ENCODE measurements around the gene PEDS1. TPM values are rescaled to one million over a fixed set of nuclear protein-coding genes. Genes with fewer than 3 reads are reported as not detected.
"Not testable (repeated sequence)": the region's sequence is repeated elsewhere in the genome, so short reads cannot be mapped to it uniquely, and the experiment has no call there.

The PEDS1 gene
- total and polyA plus RNA-seq, 2 experiments from 2014 or later: 36.9 to 37.2 TPM

- Histone ChIP-seq H3K36me3 (peaks cover 2% of the 10 kb centered on the region), H3K27ac (no peak overlapping the region), H3K4me1 (ENCODE audit: low read depth) (peaks cover 8% of the 10 kb centered on the region), H3K9me3 (ENCODE audit: low read depth) (no peaks in the 10 kb centered on the region), H3K4me3 (no peak overlapping the region), H3K27me3 (no peaks in the 10 kb centered on the region)
- no peak for TF ChIP-seq CTCF (IDR thresholded peaks at IDR 0.05; ENCODE audit: low read depth, low read length)
- no peak for DNase-seq (ENCODE audit: low read depth in 1 of 2, low spot score in 1 of 2)
These were observed 16.5 kb downstream of the PEDS1 start for GRCh38 chr20:50136822-50137599.

GRCh38 chr20:50135157-50135556 lies 18.4 kb downstream of the PEDS1 start:
- H3K4me1 ChIP-seq (ENCODE audit: low read depth): peaks cover 13% of the 10 kb centered on the region
- not testable (repeated sequence) for H3K4me3 ChIP-seq; H3K9me3 ChIP-seq (ENCODE audit: low read depth); H3K27me3 ChIP-seq; H3K36me3 ChIP-seq; H3K27ac ChIP-seq; DNase-seq (ENCODE audit: low read depth in 1 of 2, low spot score in 1 of 2)

- Histone ChIP-seq H3K36me3 (no peaks in the 10 kb centered on the region), H3K27ac (peak overlapping the region; percentile 97), H3K27me3 (no peaks in the 10 kb centered on the region), H3K4me1 (ENCODE audit: low read depth) (peaks cover 13% of the 10 kb centered on the region), H3K4me3 (no peak overlapping the region), H3K9me3 (ENCODE audit: low read depth) (no peaks in the 10 kb centered on the region)
- TF ChIP-seq CTCF (IDR thresholded peaks at IDR 0.05; ENCODE audit: low read depth, low read length): peak; percentile 17
- DNase-seq (ENCODE audit: low read depth in 1 of 2, low spot score in 1 of 2): no peak
These were observed 19.9 kb downstream of the PEDS1 start for GRCh38 chr20:50133474-50134217.

GRCh38 chr20:50133041-50133440 lies 20.5 kb downstream of the PEDS1 start:
- peaks cover 13% of the 10 kb centered on the region for H3K4me1 ChIP-seq (ENCODE audit: low read depth)
- DNase-seq (ENCODE audit: low read depth in 1 of 2, low spot score in 1 of 2): no peak
- no peak for TF ChIP-seq CTCF (IDR thresholded peaks at IDR 0.05; ENCODE audit: low read depth, low read length)
- no peaks in the 10 kb centered on the region for H3K27me3 ChIP-seq
- no peak overlapping the region for H3K4me3 ChIP-seq
- no peaks in the 10 kb centered on the region for H3K9me3 ChIP-seq (ENCODE audit: low read depth)
- peak overlapping the region; percentile 97 for H3K27ac ChIP-seq
- no peaks in the 10 kb centered on the region for H3K36me3 ChIP-seq

GRCh38 chr20:50130995-50131394 lies 22.5 kb downstream of the PEDS1 start:
- peak overlapping the region; percentile 97 for H3K27ac ChIP-seq
- peak; percentile 27 to 85 for DNase-seq (ENCODE audit: low read depth in 1 of 2, low spot score in 1 of 2)

More at GRCh38 chr20:50130995-50131394, 22.5 kb downstream of the PEDS1 start:
- Histone ChIP-seq H3K4me1 (ENCODE audit: low read depth) (peaks cover 13% of the 10 kb centered on the region), H3K27me3 (no peaks in the 10 kb centered on the region), H3K9me3 (ENCODE audit: low read depth) (no peaks in the 10 kb centered on the region), H3K36me3 (peaks cover 5% of the 10 kb centered on the region), H3K4me3 (no peak overlapping the region)
- no peak for TF ChIP-seq CTCF (IDR thresholded peaks at IDR 0.05; ENCODE audit: low read depth, low read length)
